ENCODE measurements around the gene LAMTOR2. TPM values are rescaled to one million over a fixed set of nuclear protein-coding genes. Genes with fewer than 3 reads are reported as not detected.

LAMTOR2 gene
- total and polyA plus RNA-seq, 9 donors, result 20.1 to 66.1 (median 24.9) TPM

- Histone ChIP-seq H3K36me3 (no peaks in the 10 kb centered on the region), H3K4me1 (ENCODE audit: insufficient read depth) (no peaks in the 10 kb centered on the region), H3K27me3 (no peaks in the 10 kb centered on the region), H3K9me3 (no peaks in the 10 kb centered on the region), H3K27ac (no peak overlapping the region), H3K4me3 (no peak overlapping the region)
- DNase-seq, result no peak
- 87 to 98% (median 97%) methylated on average over 1 of the region's 1 CpG for WGBS, 3 donors
- intact Hi-C loops (cut with DNase I), result no loop called here
- TF ChIP-seq CTCF (IDR thresholded peaks at IDR 0.05) (no peak), EP300 (IDR thresholded peaks at IDR 0.05) (no peak), POLR2A (IDR thresholded peaks at IDR 0.05) (no peak)
Observed at GRCh38 chr1:156056326-156056849, 1.8 kb downstream of the LAMTOR2 start.

- intact Hi-C loops (cut with DNase I), result no loop called here
- no peak for DNase-seq
- H3K36me3 ChIP-seq, result no peaks in the 10 kb centered on the region
- TF ChIP-seq POLR2A (IDR thresholded peaks at IDR 0.05) (no peak), EP300 (IDR thresholded peaks at IDR 0.05) (no peak), CTCF (IDR thresholded peaks at IDR 0.05) (no peak)
- H3K4me3 ChIP-seq, result no peak within 1 kb of the TSS
- H3K27me3 ChIP-seq, result no peaks in the 10 kb centered on the region
- H3K27ac ChIP-seq, result no peak within 1 kb of the TSS
- no peaks in the 10 kb centered on the region for H3K9me3 ChIP-seq
- WGBS, 3 donors, result 58 to 71% (median 58%) methylated on average over 11 of the region's 11 CpGs
- no peaks in the 10 kb centered on the region for H3K4me1 ChIP-seq (ENCODE audit: insufficient read depth)
Observed at GRCh38 chr1:156060937-156061636, 6.5 kb downstream of the LAMTOR2 start, which contains the start of gene RAB25. Gene RAB25 (plus strand): TSS chr1:156061160. CDS start chr1:156061401, 241 bp downstream.

- intact Hi-C loops (cut with DNase I), result no loop called here
- Histone ChIP-seq H3K4me3 (no peak overlapping the region), H3K27ac (no peak overlapping the region), H3K4me1 (ENCODE audit: insufficient read depth) (no peaks in the 10 kb centered on the region), H3K27me3 (no peaks in the 10 kb centered on the region), H3K9me3 (no peaks in the 10 kb centered on the region), H3K36me3 (no peaks in the 10 kb centered on the region)
- 86 to 91% (median 87%) methylated on average over 3 of the region's 3 CpGs for WGBS, 3 donors
- no peak for DNase-seq
- TF ChIP-seq POLR2A (IDR thresholded peaks at IDR 0.05) (no peak), EP300 (IDR thresholded peaks at IDR 0.05) (no peak), CTCF (IDR thresholded peaks at IDR 0.05) (no peak)
Observed at GRCh38 chr1:156062189-156062588, 7.6 kb downstream of the LAMTOR2 start.

GRCh38 chr1:156063997-156064285 lies 9.4 kb downstream of the LAMTOR2 start:
- Histone ChIP-seq H3K4me1 (ENCODE audit: insufficient read depth) (no peaks in the 10 kb centered on the region), H3K36me3 (no peaks in the 10 kb centered on the region), H3K27ac (no peak overlapping the region), H3K9me3 (no peaks in the 10 kb centered on the region), H3K4me3 (no peak overlapping the region), H3K27me3 (no peaks in the 10 kb centered on the region)
- intact Hi-C loops (cut with DNase I), result no loop called here
- DNase-seq, result no peak
- no peak for TF ChIP-seq CTCF (IDR thresholded peaks at IDR 0.05)
- TF ChIP-seq EP300 (IDR thresholded peaks at IDR 0.05), result no peak
- no peak for TF ChIP-seq POLR2A (IDR thresholded peaks at IDR 0.05)
- WGBS, 3 donors, result 26 to 46% (median 34%) methylated on average over 2 of the region's 2 CpGs
